Brain microvascular endothelial cell (primary cell): ENCODE measurements around the gene SLC39A6.
"Not testable (repeated sequence)": the region's sequence is repeated elsewhere in the genome, so short reads cannot be mapped to it uniquely, and the experiment has no call there.

Experiments
- DNase-seq: peaks from one replicate; pipeline ENCODE4 v3.0.0-alpha.2; 2020
- H3K27ac ChIP-seq: fragments of 250-450 bp; sonication (Bioruptor Pico); 2 replicates; pipeline ENCODE4 v1.5.1; 2020; ENCODE audit warnings: mild to moderate bottlenecking, moderate library complexity
- H3K27me3 ChIP-seq: fragments of 250-450 bp; sonication (Bioruptor Pico); replicated peaks from 2 replicates; pipeline ENCODE4 v1.5.1; 2020; ENCODE audit warnings: mild to moderate bottlenecking
- H3K36me3 ChIP-seq: fragments of 250-450 bp; sonication (Bioruptor Pico); replicated peaks from 2 replicates; pipeline ENCODE4 v1.5.1; 2020; ENCODE audit warnings: mild to moderate bottlenecking
- H3K4me3 ChIP-seq: 2 replicates; pipeline ENCODE4 v1.5.1; 2011; ENCODE audit warnings: low read depth, mild to moderate bottlenecking, control low read depth, low read length, moderate library complexity
- in situ Hi-C: cut with HindIII; loops from 2 replicates; pipeline ENCODE4 v1.10.0; 2017; ENCODE audit warnings: low sequenced_read_pairs, low pct_ligation_motif_present
- TF ChIP-seq, protein P1 (sequence below): IDR thresholded peaks from 2 replicates; pipeline ENCODE4 v1.5.1; 2011; ENCODE audit warnings: low read depth, mild to moderate bottlenecking, moderate library complexity, low read length, control low read depth, inconsistent platforms; ENCODE audit errors: missing control alignments

SLC39A6 gene

DNA sequence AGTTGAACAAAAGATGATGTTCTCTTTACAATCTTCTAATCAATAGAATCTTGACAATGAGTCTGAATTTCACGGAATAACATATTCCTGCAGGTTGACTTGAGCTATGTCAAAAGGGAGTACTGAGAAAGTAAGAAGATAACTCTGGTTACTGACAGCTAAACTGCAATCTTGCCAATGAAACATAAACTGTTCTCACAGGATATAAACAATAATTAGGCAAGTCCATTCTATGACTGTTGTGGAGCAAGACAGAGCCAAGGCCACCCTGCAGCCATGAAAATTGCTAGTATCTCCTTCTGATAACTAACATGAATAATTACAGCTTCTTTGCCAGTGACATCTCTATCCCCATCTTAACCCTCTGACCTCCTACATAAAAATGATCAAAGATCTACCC, 55.5 kb downstream of the SLC39A6 start:
- TF ChIP-seq, protein P1, sequence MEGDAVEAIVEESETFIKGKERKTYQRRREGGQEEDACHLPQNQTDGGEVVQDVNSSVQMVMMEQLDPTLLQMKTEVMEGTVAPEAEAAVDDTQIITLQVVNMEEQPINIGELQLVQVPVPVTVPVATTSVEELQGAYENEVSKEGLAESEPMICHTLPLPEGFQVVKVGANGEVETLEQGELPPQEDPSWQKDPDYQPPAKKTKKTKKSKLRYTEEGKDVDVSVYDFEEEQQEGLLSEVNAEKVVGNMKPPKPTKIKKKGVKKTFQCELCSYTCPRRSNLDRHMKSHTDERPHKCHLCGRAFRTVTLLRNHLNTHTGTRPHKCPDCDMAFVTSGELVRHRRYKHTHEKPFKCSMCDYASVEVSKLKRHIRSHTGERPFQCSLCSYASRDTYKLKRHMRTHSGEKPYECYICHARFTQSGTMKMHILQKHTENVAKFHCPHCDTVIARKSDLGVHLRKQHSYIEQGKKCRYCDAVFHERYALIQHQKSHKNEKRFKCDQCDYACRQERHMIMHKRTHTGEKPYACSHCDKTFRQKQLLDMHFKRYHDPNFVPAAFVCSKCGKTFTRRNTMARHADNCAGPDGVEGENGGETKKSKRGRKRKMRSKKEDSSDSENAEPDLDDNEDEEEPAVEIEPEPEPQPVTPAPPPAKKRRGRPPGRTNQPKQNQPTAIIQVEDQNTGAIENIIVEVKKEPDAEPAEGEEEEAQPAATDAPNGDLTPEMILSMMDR, result no peak
- H3K27me3 ChIP-seq, result no peaks in the 10 kb centered on the region
- in situ Hi-C loops, result no loop called here
- H3K27ac ChIP-seq, result no peak overlapping the region
- no peak overlapping the region for H3K4me3 ChIP-seq
- no peak for DNase-seq
- H3K36me3 ChIP-seq, result no peaks in the 10 kb centered on the region

DNA sequence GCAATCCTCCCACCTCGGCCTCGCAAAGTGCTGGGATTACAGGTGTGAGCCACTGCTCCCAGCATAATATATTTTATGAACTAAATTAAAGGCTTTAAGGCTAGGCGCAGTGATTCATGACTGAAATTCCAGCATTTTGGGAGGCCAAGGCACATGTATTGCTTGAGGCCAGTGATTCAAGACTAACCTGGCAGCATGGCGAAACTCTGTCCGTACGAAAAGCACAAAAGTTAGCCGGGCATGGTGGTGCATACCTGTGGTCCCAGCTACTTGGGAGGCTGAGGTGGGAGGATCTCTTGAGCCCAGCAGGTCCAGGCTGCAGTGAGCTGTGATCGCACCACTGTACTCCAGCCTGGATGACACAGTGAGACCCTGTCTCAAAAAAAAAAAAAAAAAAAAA, 56.7 kb downstream of the SLC39A6 start:
- H3K4me3 ChIP-seq, H3K36me3 ChIP-seq, H3K27ac ChIP-seq, in situ Hi-C loops, H3K27me3 ChIP-seq, DNase-seq: not testable (repeated sequence)

DNA sequence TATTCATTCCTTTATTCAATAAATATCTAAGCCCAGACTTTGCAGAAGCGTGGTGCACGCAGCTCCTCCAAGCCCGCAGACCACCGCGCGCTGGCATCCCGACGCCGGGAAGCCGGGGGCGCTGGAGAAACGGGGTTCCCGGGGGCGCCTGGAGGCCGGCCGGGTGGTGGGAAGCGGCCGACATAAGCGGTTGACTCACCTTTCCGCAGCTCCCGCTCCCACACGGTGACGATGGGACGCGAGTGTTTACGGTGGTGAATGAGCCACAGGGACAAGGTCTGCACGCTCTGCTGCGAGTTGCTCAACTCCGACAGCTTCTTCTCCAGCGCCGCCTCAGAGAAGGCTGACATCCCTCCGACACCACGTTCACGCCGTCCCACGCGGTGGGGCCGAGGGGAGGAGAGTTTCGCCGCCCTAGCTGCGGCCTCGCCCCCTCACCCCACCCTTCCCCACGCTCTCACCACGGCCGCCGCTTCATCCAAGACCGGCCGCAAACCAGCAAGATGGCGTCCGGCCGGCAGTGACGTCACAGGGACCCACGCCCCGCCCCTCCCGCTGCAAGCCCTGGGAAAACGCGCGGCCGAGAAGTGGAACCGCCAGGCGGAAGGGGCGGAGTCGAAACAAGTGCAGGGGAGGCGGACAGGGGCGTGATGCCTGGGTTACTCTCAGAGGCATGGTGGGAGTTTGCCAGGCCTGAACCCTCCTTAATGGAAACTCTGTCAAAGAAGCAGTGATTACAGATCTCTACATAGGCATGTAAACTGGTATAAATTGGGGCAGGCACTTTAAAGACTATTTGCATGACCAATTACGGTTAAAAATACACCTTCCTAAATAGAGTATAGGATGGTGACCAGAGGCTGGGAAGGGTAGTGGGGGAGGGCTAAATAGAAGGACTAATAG, 61.8 kb downstream of the SLC39A6 start, which contains the start of gene RPRD1A:
Gene RPRD1A, minus strand, starts transcription at position 505 of the 903 bp plus-strand sequence. Its CDS starts 155 bp downstream, at position 350.
- peak; percentile 95 for DNase-seq
- Histone ChIP-seq H3K27me3 (no peaks in the 10 kb centered on the region), H3K27ac (peak within 1 kb of the TSS; percentile 96), H3K36me3 (no peaks in the 10 kb centered on the region), H3K4me3 (peak within 1 kb of the TSS; percentile 86)
- TF ChIP-seq, protein P1, result no peak
- in situ Hi-C loops, result no loop called here

DNA sequence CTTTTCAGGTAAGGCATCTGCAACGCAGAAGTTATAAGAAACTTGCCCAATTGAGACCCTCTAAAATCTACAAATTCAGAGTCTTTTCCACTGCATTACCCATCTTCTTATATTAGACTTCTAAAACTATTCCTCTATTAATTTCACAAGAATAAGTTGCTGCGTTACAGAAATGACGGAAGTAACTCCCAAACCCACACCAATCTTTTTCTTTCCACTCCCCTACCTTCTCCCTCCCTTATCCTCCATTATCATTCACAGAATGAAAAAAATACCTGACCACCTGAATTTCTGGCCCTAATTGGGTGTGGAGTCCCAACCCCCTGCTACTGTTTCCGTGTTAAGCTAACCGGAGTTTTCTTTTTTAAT, 62.5 kb downstream of the SLC39A6 start:
- H3K36me3 ChIP-seq, result no peaks in the 10 kb centered on the region
- H3K27ac ChIP-seq, result peak overlapping the region; percentile 96
- DNase-seq, result no peak
- no peaks in the 10 kb centered on the region for H3K27me3 ChIP-seq
- H3K4me3 ChIP-seq, result peak overlapping the region; percentile 86
- TF ChIP-seq, protein P1, result no peak
- in situ Hi-C loops, result no loop called here

DNA sequence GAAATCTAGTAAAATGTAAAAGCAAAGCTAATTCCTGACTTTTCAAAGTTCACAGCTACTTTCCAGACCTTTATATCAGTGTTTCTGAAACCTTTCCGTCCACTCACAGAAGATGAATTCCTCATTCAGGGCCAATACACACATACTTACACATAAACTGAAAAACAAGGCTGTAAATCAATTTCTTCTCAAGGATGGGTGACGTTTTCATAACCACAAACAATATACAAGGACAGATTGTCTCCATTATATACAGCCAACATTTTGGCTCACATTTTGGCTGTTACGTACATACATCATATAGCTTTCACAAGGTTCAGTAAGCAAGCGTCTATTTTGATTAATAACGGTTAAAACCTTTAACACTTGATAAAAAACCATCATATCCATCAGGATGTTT, 63.1 kb downstream of the SLC39A6 start:
- H3K27ac ChIP-seq, result peak overlapping the region; percentile 96
- DNase-seq, result no peak
- TF ChIP-seq, protein P1, result no peak
- no peaks in the 10 kb centered on the region for H3K27me3 ChIP-seq
- in situ Hi-C loops, result no loop called here
- H3K4me3 ChIP-seq, result peak overlapping the region; percentile 86
- no peaks in the 10 kb centered on the region for H3K36me3 ChIP-seq

DNA sequence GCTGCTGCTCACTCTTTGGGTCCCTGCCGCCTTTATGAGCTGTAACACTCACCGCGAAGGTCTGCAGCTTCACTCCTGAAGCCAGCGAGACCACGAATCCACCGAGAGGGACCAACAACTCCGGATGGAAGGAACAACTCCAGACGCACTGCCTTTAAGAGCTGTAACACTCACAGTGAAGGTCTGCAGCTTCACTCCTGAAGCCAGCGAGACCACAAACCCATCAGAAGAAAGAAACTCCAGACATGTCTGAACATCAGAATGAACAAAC, 64.4 kb downstream of the SLC39A6 start:
- H3K27me3 ChIP-seq, H3K4me3 ChIP-seq, H3K27ac ChIP-seq, H3K36me3 ChIP-seq, in situ Hi-C loops, DNase-seq: not testable (repeated sequence)
